ENCODE results near the gene GRID1.

Gene GRID1

GRCh38 chr10:86336341-86336740 lies 30.3 kb downstream of the GRID1 start:
- no peak for DNase-seq (ENCODE audit: low spot score)

- no peak for DNase-seq (ENCODE audit: low spot score)
Measured at GRCh38 chr10:86335831-86336230, 30.8 kb downstream of the GRID1 start.

- no peak for DNase-seq (ENCODE audit: low spot score)
Measured at GRCh38 chr10:86335257-86335656, 31.3 kb downstream of the GRID1 start.

- no peak for DNase-seq (ENCODE audit: low spot score)
Measured at GRCh38 chr10:86334488-86335085, 32.0 kb downstream of the GRID1 start.

- DNase-seq (ENCODE audit: low spot score): no peak
Measured at GRCh38 chr10:86333826-86334487, 32.6 kb downstream of the GRID1 start.

GRCh38 chr10:86331861-86332260 lies 34.7 kb downstream of the GRID1 start:
- DNase-seq (ENCODE audit: low spot score): no peak

- no peak for DNase-seq (ENCODE audit: low spot score)
Measured at GRCh38 chr10:86330778-86331763, 35.5 kb downstream of the GRID1 start.

- no peak for DNase-seq (ENCODE audit: low spot score)
Measured at GRCh38 chr10:86329896-86330680, 36.5 kb downstream of the GRID1 start.

GRCh38 chr10:86329093-86329710 lies 37.4 kb downstream of the GRID1 start:
- no peak for DNase-seq (ENCODE audit: low spot score)

GRCh38 chr10:86327954-86328725 lies 38.5 kb downstream of the GRID1 start:
- no peak for DNase-seq (ENCODE audit: low spot score)

- no peak for DNase-seq (ENCODE audit: low spot score)
Measured at GRCh38 chr10:86325158-86325557, 41.4 kb downstream of the GRID1 start.

- peak; percentile 38 for DNase-seq (ENCODE audit: low spot score)
Measured at GRCh38 chr10:86321568-86321967, 45.0 kb downstream of the GRID1 start.

GRCh38 chr10:86319676-86320075 lies 46.9 kb downstream of the GRID1 start:
- peak; percentile 25 for DNase-seq (ENCODE audit: low spot score)

- peak; percentile 28 for DNase-seq (ENCODE audit: low spot score)
Measured at GRCh38 chr10:86317949-86318725, 48.5 kb downstream of the GRID1 start.

- peak; percentile 38 for DNase-seq (ENCODE audit: low spot score)
Measured at GRCh38 chr10:86316990-86317389, 49.6 kb downstream of the GRID1 start.

- peak; percentile 28 for DNase-seq (ENCODE audit: low spot score)
Measured at GRCh38 chr10:86316274-86316835, 50.2 kb downstream of the GRID1 start.

GRCh38 chr10:86315549-86315942 lies 51.0 kb downstream of the GRID1 start:
- peak; percentile 53 for DNase-seq (ENCODE audit: low spot score)

GRCh38 chr10:86314616-86315548 lies 51.7 kb downstream of the GRID1 start:
- peak; percentile 46 for DNase-seq (ENCODE audit: low spot score)
